A673 (cell line): ENCODE measurements around the gene PRKG1. TPM values are rescaled to one million over a fixed set of nuclear protein-coding genes. Genes with fewer than 3 reads are reported as not detected.

Experiments used
- BruUV-seq: library from RNA; stranded (reverse); fragments of 400-500 nt; replicated peaks from 2 replicates; lab custom pipeline; 2021; lab: Mats Ljungman, UMichigan
- CTCF ChIA-PET: fragments of 300-600 bp; sonication (Branson Sonifier 250); formaldehyde crosslinking; loops from one replicate; lab custom pipeline; 2022; ENCODE audit warnings: antibody characterized with exemption; lab: Charles Lee
- POLR2A ChIA-PET: fragments of 300-600 bp; sonication (Branson Sonifier 250); formaldehyde crosslinking; loops from one replicate; lab custom pipeline; 2022; ENCODE audit warnings: antibody characterized with exemption; ENCODE audit not compliant: low non-redundant PET; lab: Charles Lee
- DNase-seq: peaks from one replicate; pipeline ENCODE4 v3.0.0-alpha.2; 2015; ENCODE audit warnings: low spot score
- H3K27ac ChIP-seq: fragments of 200-600 bp; sonication (generic); 2 replicates; pipeline ENCODE4 v1.5.1; 2016; ENCODE audit warnings: mixed run types, low read depth, mild to moderate bottlenecking, mixed read lengths, antibody characterized with exemption, low read length; ENCODE audit not compliant: poor library complexity, severe bottlenecking
- H3K27me3 ChIP-seq: fragments of 200-600 bp; sonication (generic); replicated peaks from 2 replicates; pipeline ENCODE4 v1.6.1; 2017; ENCODE audit warnings: mixed run types, low read depth, mild to moderate bottlenecking, mixed read lengths, antibody characterized with exemption, low read length; ENCODE audit not compliant: insufficient read depth, poor library complexity
- H3K36me3 ChIP-seq: fragments of 200-600 bp; sonication (generic); 2 replicates; pipeline ENCODE4 v1.6.1; 2016; ENCODE audit warnings: mixed run types, mild to moderate bottlenecking, mixed read lengths, antibody characterized with exemption, low read length; ENCODE audit not compliant: insufficient read depth, poor library complexity, severe bottlenecking
- H3K4me1 ChIP-seq: fragments of 200-600 bp; sonication (generic); 2 replicates; pipeline ENCODE4 v1.6.1; 2017; ENCODE audit warnings: mixed run types, mild to moderate bottlenecking, mixed read lengths, antibody characterized with exemption, low read length; ENCODE audit not compliant: insufficient read depth, poor library complexity, severe bottlenecking
- H3K4me3 ChIP-seq: fragments of 200-600 bp; sonication (generic); 2 replicates; pipeline ENCODE4 v1.5.1; 2016; ENCODE audit warnings: low read depth, mixed run types, mild to moderate bottlenecking, mixed read lengths, low read length; ENCODE audit not compliant: poor library complexity, severe bottlenecking
- H3K9me3 ChIP-seq: fragments of 200-600 bp; sonication (generic); 2 replicates; pipeline ENCODE4 v1.6.1; 2016; ENCODE audit warnings: mixed run types, low read depth, mild to moderate bottlenecking, mixed read lengths, antibody characterized with exemption, low read length; ENCODE audit not compliant: poor library complexity, severe bottlenecking
- EZH2 ChIP-seq: fragments of 200-600 bp; sonication (generic); IDR thresholded peaks from 2 replicates; pipeline ENCODE4 v1.6.1; 2017; ENCODE audit warnings: borderline replicate concordance, low read depth, mild to moderate bottlenecking, mixed read lengths, antibody characterized with exemption, low read length; ENCODE audit not compliant: poor library complexity, severe bottlenecking
- intact Hi-C: fragments of 100-400 bp; cut with micrococcal nuclease; formaldehyde crosslinking; loops from one replicate; pipeline ENCODE4 v1.10.0; 2022; ENCODE audit not compliant: unreplicated experiment
- total RNA-seq: library from RNA; stranded (reverse); gene quantifications from 2 replicates; pipeline ENCODE4 v1.2.3, GENCODE V29; 2021
- TF ChIP-seq, protein P1 (sequence below): fragments of 300-800, 200-600 bp; sonication (generic); conservative IDR thresholded peaks from 2 replicates; pipeline ENCODE4 v1.5.1; 2017; ENCODE audit warnings: low read depth, mild to moderate bottlenecking, antibody characterized with exemption, low read length, moderate library complexity, mixed read lengths

The PRKG1 gene
- total RNA-seq, 1 experiment from 2014 or later, result 0.58 TPM

GRCh38 chr10:51619365-51619764 is 545.1 kb downstream of the PRKG1 start:
- POLR2A ChIA-PET, result no interaction called here
- no TSS peak for BruUV-seq

DNA sequence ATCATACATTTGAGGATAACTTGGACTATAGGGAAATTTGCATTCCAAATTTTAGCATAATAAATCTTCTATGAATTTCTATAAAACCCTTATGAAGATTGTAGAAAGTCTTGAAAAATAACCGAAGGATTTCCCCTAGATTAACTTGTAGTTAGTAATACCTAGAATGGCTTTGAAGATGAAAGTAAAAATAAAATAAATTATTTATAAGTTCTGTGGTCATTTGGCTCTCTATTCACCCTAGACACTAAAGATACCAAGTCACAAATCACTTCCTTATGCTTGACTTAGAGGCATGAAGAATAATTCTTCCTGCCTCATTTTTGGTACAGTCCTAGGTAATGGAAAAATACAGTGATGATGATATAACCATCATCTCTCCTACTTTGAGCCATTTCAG is 545.8 kb downstream of the PRKG1 start:
- no peaks in the 10 kb centered on the region for H3K27me3 ChIP-seq
- H3K27ac ChIP-seq, result no peak overlapping the region
- no TSS peak for BruUV-seq
- intact Hi-C loops, result no loop called here
- no peaks in the 10 kb centered on the region for H3K4me1 ChIP-seq
- no peaks in the 10 kb centered on the region for H3K9me3 ChIP-seq
- CTCF ChIA-PET, result no interaction called here
- no peaks in the 10 kb centered on the region for H3K36me3 ChIP-seq
- DNase-seq, result no peak
- TF ChIP-seq, protein P1, sequence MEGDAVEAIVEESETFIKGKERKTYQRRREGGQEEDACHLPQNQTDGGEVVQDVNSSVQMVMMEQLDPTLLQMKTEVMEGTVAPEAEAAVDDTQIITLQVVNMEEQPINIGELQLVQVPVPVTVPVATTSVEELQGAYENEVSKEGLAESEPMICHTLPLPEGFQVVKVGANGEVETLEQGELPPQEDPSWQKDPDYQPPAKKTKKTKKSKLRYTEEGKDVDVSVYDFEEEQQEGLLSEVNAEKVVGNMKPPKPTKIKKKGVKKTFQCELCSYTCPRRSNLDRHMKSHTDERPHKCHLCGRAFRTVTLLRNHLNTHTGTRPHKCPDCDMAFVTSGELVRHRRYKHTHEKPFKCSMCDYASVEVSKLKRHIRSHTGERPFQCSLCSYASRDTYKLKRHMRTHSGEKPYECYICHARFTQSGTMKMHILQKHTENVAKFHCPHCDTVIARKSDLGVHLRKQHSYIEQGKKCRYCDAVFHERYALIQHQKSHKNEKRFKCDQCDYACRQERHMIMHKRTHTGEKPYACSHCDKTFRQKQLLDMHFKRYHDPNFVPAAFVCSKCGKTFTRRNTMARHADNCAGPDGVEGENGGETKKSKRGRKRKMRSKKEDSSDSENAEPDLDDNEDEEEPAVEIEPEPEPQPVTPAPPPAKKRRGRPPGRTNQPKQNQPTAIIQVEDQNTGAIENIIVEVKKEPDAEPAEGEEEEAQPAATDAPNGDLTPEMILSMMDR, result no peak
- TF ChIP-seq EZH2, result no peak
- POLR2A ChIA-PET, result no interaction called here
- H3K4me3 ChIP-seq, result no peak overlapping the region

More at GRCh38 chr10:51619365-51619764, 545.1 kb downstream of the PRKG1 start:
- TF ChIP-seq EZH2, result no peak
- TF ChIP-seq, protein P1, result no peak
- no peaks in the 10 kb centered on the region for H3K4me1 ChIP-seq
- no peaks in the 10 kb centered on the region for H3K36me3 ChIP-seq
- H3K27me3 ChIP-seq, result no peaks in the 10 kb centered on the region
- no peak overlapping the region for H3K4me3 ChIP-seq
- H3K27ac ChIP-seq, result no peak overlapping the region
- CTCF ChIA-PET, result no interaction called here
- no peaks in the 10 kb centered on the region for H3K9me3 ChIP-seq
- intact Hi-C loops, result no loop called here
- no peak for DNase-seq

- DNase-seq, result no peak
- Histone ChIP-seq H3K27ac (no peak overlapping the region), H3K27me3 (peaks cover 10% of the 10 kb centered on the region), H3K9me3 (no peaks in the 10 kb centered on the region), H3K4me3 (no peak overlapping the region), H3K36me3 (no peaks in the 10 kb centered on the region), H3K4me1 (no peaks in the 10 kb centered on the region)
- POLR2A ChIA-PET, result no interaction called here
- CTCF ChIA-PET, result no interaction called here
- TF ChIP-seq, protein P1, result no peak
- TF ChIP-seq EZH2, result no peak
- BruUV-seq, result no TSS peak
- intact Hi-C loops, result no loop called here
Observed at GRCh38 chr10:51624013-51624412, 549.7 kb downstream of the PRKG1 start.
